ENCODE results near the gene DSCAML1. TPM values are rescaled to one million over a fixed set of nuclear protein-coding genes. Genes with fewer than 3 reads are reported as not detected.

Gene DSCAML1
- total RNA-seq, 2 experiments from 2014 or later: 0.29 to 0.67 TPM

GRCh38 chr11:117761993-117762392 is 35.0 kb downstream of the DSCAML1 start:
- CTCF ChIA-PET: interaction anchor here (0.9 kb wide), 1 partner anchor 185 kb away, joined by 3 read pairs; no protein-coding TSS in a partner anchor

GRCh38 chr11:117759305-117759704 is 37.7 kb downstream of the DSCAML1 start:
- DNase-seq: no peak
- Mint-ChIP-seq H3K27ac (no peak overlapping the region), H3K4me1 (ENCODE audit: low read depth) (no peaks in the 10 kb centered on the region), H3K4me3 (no peak overlapping the region), H3K36me3 (no peaks in the 10 kb centered on the region), H3K9me3 (no peaks in the 10 kb centered on the region), H3K27me3 (peaks cover 7% of the 10 kb centered on the region)
- POLR2A ChIA-PET: no interaction called here
- intact Hi-C loops (cut with micrococcal nuclease): no loop called here
- CTCF ChIA-PET: no interaction called here

More at GRCh38 chr11:117761993-117762392, 35.0 kb downstream of the DSCAML1 start:
- H3K36me3 Mint-ChIP-seq: no peaks in the 10 kb centered on the region
- intact Hi-C loops (cut with micrococcal nuclease): no loop called here
- no peaks in the 10 kb centered on the region for H3K4me1 Mint-ChIP-seq (ENCODE audit: low read depth)
- H3K27me3 Mint-ChIP-seq: peaks cover 7% of the 10 kb centered on the region
- no peak for DNase-seq
- POLR2A ChIA-PET: no interaction called here
- no peak overlapping the region for H3K4me3 Mint-ChIP-seq
- no peaks in the 10 kb centered on the region for H3K9me3 Mint-ChIP-seq
- H3K27ac Mint-ChIP-seq: no peak overlapping the region

GRCh38 chr11:117754030-117754429 is 43.0 kb downstream of the DSCAML1 start:
- H3K4me1 Mint-ChIP-seq (ENCODE audit: low read depth): no peaks in the 10 kb centered on the region
- CTCF ChIA-PET: no interaction called here
- H3K27ac Mint-ChIP-seq: no peak overlapping the region
- no peak for DNase-seq
- H3K36me3 Mint-ChIP-seq: no peaks in the 10 kb centered on the region
- H3K4me3 Mint-ChIP-seq: no peak overlapping the region
- POLR2A ChIA-PET: no interaction called here
- intact Hi-C loops (cut with micrococcal nuclease): no loop called here
- H3K27me3 Mint-ChIP-seq: peaks cover 4% of the 10 kb centered on the region
- H3K9me3 Mint-ChIP-seq: no peaks in the 10 kb centered on the region

GRCh38 chr11:117752721-117753237 is 44.2 kb downstream of the DSCAML1 start:
- Mint-ChIP-seq H3K4me3 (no peak overlapping the region), H3K36me3 (no peaks in the 10 kb centered on the region), H3K4me1 (ENCODE audit: low read depth) (no peaks in the 10 kb centered on the region), H3K9me3 (no peaks in the 10 kb centered on the region), H3K27ac (no peak overlapping the region), H3K27me3 (no peaks in the 10 kb centered on the region)
- ChIA-PET POLR2A (no interaction called here), CTCF (no interaction called here)
- no peak for DNase-seq
- intact Hi-C loops (cut with micrococcal nuclease): no loop called here

GRCh38 chr11:117752071-117752470 is 44.9 kb downstream of the DSCAML1 start:
- Mint-ChIP-seq H3K9me3 (no peaks in the 10 kb centered on the region), H3K27ac (no peak overlapping the region), H3K36me3 (no peaks in the 10 kb centered on the region), H3K27me3 (no peaks in the 10 kb centered on the region), H3K4me1 (ENCODE audit: low read depth) (no peaks in the 10 kb centered on the region), H3K4me3 (no peak overlapping the region)
- CTCF ChIA-PET: no interaction called here
- intact Hi-C loops (cut with micrococcal nuclease): no loop called here
- DNase-seq: no peak
- POLR2A ChIA-PET: no interaction called here

GRCh38 chr11:117750916-117751662 is 45.9 kb downstream of the DSCAML1 start:
- Mint-ChIP-seq H3K27me3 (no peaks in the 10 kb centered on the region), H3K36me3 (no peaks in the 10 kb centered on the region), H3K4me3 (no peak overlapping the region), H3K4me1 (ENCODE audit: low read depth) (no peaks in the 10 kb centered on the region), H3K9me3 (no peaks in the 10 kb centered on the region), H3K27ac (no peak overlapping the region)
- ChIA-PET POLR2A (no interaction called here), CTCF (no interaction called here)
- intact Hi-C loops (cut with micrococcal nuclease): no loop called here
- DNase-seq: no peak

- Mint-ChIP-seq H3K4me3 (no peak overlapping the region), H3K27ac (no peak overlapping the region), H3K36me3 (no peaks in the 10 kb centered on the region), H3K27me3 (no peaks in the 10 kb centered on the region), H3K4me1 (ENCODE audit: low read depth) (no peaks in the 10 kb centered on the region), H3K9me3 (no peaks in the 10 kb centered on the region)
- CTCF ChIA-PET: no interaction called here
- intact Hi-C loops (cut with micrococcal nuclease): no loop called here
- no peak for DNase-seq
- POLR2A ChIA-PET: no interaction called here
Measured at GRCh38 chr11:117750357-117750756, 46.7 kb downstream of the DSCAML1 start.

- CTCF ChIA-PET: interaction anchor here (1.3 kb wide), 1 partner anchor 58 kb away, joined by 3 read pairs; no protein-coding TSS in a partner anchor
- Mint-ChIP-seq H3K36me3 (no peaks in the 10 kb centered on the region), H3K27ac (no peak overlapping the region)
Measured at GRCh38 chr11:117749541-117749910, 47.5 kb downstream of the DSCAML1 start.

GRCh38 chr11:117748771-117749540 is 48.1 kb downstream of the DSCAML1 start:
- no peak overlapping the region for H3K27ac Mint-ChIP-seq
- DNase-seq: no peak
- H3K4me3 Mint-ChIP-seq: no peak overlapping the region
- H3K4me1 Mint-ChIP-seq (ENCODE audit: low read depth): no peaks in the 10 kb centered on the region
- ChIA-PET CTCF (interaction anchor here (1.3 kb wide), 1 partner anchor 58 kb away, joined by 3 read pairs; no protein-coding TSS in a partner anchor), POLR2A (no interaction called here)
- H3K27me3 Mint-ChIP-seq: peaks cover under 1% of the 10 kb centered on the region
- no peaks in the 10 kb centered on the region for H3K9me3 Mint-ChIP-seq
- H3K36me3 Mint-ChIP-seq: no peaks in the 10 kb centered on the region
- intact Hi-C loops (cut with micrococcal nuclease): no loop called here

More at GRCh38 chr11:117749541-117749910, 47.5 kb downstream of the DSCAML1 start:
- H3K27me3 Mint-ChIP-seq: no peaks in the 10 kb centered on the region
- POLR2A ChIA-PET: no interaction called here
- intact Hi-C loops (cut with micrococcal nuclease): no loop called here
- H3K4me3 Mint-ChIP-seq: no peak overlapping the region
- H3K4me1 Mint-ChIP-seq (ENCODE audit: low read depth): no peaks in the 10 kb centered on the region
- no peaks in the 10 kb centered on the region for H3K9me3 Mint-ChIP-seq
- no peak for DNase-seq

GRCh38 chr11:117747892-117748291 is 49.1 kb downstream of the DSCAML1 start:
- no peaks in the 10 kb centered on the region for H3K36me3 Mint-ChIP-seq
- no peaks in the 10 kb centered on the region for H3K9me3 Mint-ChIP-seq
- CTCF ChIA-PET: interaction anchor here (1.1 kb wide), 1 partner anchor 60 kb away, joined by 3 read pairs; no protein-coding TSS in a partner anchor
- H3K4me1 Mint-ChIP-seq (ENCODE audit: low read depth): no peaks in the 10 kb centered on the region
- POLR2A ChIA-PET: no interaction called here
- peaks cover 7% of the 10 kb centered on the region for H3K27me3 Mint-ChIP-seq
- H3K4me3 Mint-ChIP-seq: no peak overlapping the region
- H3K27ac Mint-ChIP-seq: no peak overlapping the region
- intact Hi-C loops (cut with micrococcal nuclease): no loop called here
- no peak for DNase-seq

- DNase-seq: no peak
- ChIA-PET CTCF (no interaction called here), POLR2A (no interaction called here)
- H3K4me1 Mint-ChIP-seq (ENCODE audit: low read depth): no peaks in the 10 kb centered on the region
- intact Hi-C loops (cut with micrococcal nuclease): no loop called here
- H3K9me3 Mint-ChIP-seq: no peaks in the 10 kb centered on the region
- H3K27ac Mint-ChIP-seq: no peak overlapping the region
- no peaks in the 10 kb centered on the region for H3K36me3 Mint-ChIP-seq
- H3K4me3 Mint-ChIP-seq: no peak overlapping the region
- peaks cover 15% of the 10 kb centered on the region for H3K27me3 Mint-ChIP-seq
Measured at GRCh38 chr11:117745346-117745745, 51.7 kb downstream of the DSCAML1 start.

GRCh38 chr11:117744471-117745150 is 52.4 kb downstream of the DSCAML1 start:
- H3K36me3 Mint-ChIP-seq: no peaks in the 10 kb centered on the region
- POLR2A ChIA-PET: no interaction called here
- CTCF ChIA-PET: no interaction called here

More at GRCh38 chr11:117744471-117745150, 52.4 kb downstream of the DSCAML1 start:
- no peak for DNase-seq
- no peak overlapping the region for H3K4me3 Mint-ChIP-seq
- H3K27me3 Mint-ChIP-seq: peaks cover 20% of the 10 kb centered on the region
- intact Hi-C loops (cut with micrococcal nuclease): no loop called here
- no peaks in the 10 kb centered on the region for H3K9me3 Mint-ChIP-seq
- no peak overlapping the region for H3K27ac Mint-ChIP-seq
- no peaks in the 10 kb centered on the region for H3K4me1 Mint-ChIP-seq (ENCODE audit: low read depth)
